PC-9 (cell line): ENCODE data around the gene ETNK2.

Experiments
- CTCF ChIP-seq: fragments of 200-600 bp; sonication (generic); conservative IDR thresholded peaks from 2 replicates; pipeline ENCODE4 v1.6.1; 2017; ENCODE audit warnings: mixed run types, antibody characterized with exemption, mild to moderate bottlenecking, moderate library complexity
- EZH2 ChIP-seq: fragments of 200-600 bp; sonication (generic); IDR thresholded peaks from 2 replicates; pipeline ENCODE4 v1.8.0; 2017; ENCODE audit warnings: antibody characterized with exemption, low read depth

- no peak for TF ChIP-seq CTCF
- TF ChIP-seq EZH2: no peak
Observed at GRCh38 chr1:204128464-204128963, 23.3 kb downstream of the ETNK2 start.
